GM19467 (cell line): Measurements from ENCODE around the gene TXNDC12.

Experiments used
- ATAC-seq: cut with Tn5 transposase; IDR thresholded peaks from one replicate; pipeline ENCODE4 v1.9.1; 2021; ENCODE audit warnings: mild to moderate bottlenecking, moderate library complexity; ENCODE audit not compliant: unreplicated experiment

The TXNDC12 gene

DNA sequence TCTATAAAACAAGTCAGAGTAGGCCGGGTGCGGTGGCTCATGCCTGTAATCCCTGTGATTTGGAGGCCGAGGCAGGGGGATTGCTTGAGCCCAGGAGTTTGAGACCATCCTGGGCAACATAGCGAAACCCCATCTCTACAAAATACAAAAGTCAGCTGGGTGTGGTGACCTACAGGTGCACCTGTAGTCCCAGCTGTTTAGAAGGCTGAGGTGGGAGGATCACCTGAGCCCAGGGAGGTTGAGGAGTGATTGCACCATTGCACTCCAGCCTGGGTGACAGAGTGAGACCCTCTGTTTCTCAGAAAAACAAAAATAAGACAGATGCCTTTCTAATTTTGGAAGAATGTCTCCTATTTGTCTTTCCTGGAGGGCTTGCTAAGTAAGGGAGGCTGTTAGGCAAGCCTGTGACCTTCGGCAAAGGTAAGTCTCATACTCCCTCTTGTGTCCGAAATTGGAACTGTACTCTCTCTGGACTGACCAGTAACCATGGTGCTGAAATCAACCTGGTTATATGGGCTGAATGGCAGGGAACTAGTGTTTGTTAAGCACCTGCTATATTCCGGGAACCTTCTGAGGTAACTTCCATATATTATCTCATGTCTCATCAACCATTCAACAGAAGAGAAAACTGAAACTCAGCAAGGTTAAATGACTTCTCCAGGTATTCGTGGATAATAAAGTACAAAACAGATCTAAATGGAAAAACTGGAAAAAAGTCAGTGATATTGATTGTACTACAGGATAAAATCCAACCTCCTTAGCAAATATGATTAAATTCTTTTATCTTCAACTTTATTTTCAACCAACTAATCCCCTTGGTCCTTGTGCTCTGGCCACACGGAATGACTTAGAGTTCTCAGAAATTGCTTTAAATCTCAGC, 52.7 kb downstream of the TXNDC12 start:
- peak; percentile 73 for ATAC-seq

DNA sequence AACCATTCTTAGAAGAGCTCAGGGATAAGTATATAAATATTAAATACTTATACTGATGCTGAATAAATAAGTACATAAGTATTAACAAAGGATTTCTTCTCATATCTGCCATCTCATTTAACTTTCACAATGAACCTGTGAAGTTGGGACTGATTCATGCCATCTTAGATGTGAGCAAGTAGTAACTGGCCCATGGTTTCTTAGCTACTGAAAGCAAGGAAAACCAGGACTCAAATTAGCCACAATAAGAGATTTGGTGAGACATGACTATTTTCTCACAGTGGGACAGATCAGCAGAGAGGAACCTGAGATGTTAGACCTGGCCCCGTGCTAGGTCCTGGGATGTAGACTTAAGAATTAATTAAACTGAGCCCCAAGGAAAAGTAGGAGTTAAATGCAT, 56.3 kb downstream of the TXNDC12 start:
- no peak for ATAC-seq

DNA sequence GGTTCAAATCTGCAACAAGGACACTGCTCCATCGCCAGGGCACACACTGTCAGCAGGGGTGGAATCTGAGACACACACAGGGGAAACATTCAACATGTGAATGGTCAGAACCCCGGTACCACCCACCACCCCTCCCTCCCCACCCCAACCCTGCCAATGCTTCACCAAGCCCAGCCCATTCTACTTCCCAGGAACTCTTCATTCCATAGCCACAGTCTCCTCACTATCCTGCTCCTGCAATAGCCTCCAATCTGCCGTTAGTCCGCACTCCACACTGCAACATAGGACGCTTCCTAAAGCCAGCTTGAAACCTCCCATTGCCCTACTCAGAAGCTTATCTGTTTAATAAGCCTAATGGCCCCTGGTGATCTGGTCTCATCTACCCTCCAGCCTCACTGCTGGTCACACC, 57.0 kb downstream of the TXNDC12 start:
- no peak for ATAC-seq

DNA sequence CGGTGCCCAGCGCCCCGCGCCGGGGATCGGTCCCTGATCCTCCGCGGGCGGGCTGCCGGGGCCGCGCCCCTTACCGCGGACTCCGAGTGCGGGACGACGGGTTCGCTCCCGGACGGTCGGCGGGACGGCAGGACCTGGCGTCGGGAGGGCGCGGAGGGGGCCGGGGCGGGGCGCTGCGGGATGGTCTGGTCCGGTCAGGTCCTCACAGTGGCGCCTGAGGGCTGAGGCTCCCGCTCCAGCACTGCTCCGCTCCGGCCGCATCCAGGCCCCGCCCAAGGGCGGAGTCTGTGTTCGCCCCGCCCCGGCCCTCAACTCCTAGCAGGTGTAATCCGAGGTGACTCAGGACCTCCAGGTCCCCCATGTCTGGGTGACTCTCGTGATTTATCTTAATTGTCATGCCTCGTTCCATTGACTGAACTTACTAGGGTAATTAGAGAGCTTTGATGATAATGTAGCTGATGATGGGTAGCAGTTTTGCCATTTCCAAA, 64.5 kb downstream of the TXNDC12 start, which contains the start of gene RAB3B:
TSS of gene RAB3B (minus strand) at position 223 of the 488 bp plus-strand sequence. CDS start 13,583 bp downstream, outside the sequence.
- peak; percentile 61 for ATAC-seq

DNA sequence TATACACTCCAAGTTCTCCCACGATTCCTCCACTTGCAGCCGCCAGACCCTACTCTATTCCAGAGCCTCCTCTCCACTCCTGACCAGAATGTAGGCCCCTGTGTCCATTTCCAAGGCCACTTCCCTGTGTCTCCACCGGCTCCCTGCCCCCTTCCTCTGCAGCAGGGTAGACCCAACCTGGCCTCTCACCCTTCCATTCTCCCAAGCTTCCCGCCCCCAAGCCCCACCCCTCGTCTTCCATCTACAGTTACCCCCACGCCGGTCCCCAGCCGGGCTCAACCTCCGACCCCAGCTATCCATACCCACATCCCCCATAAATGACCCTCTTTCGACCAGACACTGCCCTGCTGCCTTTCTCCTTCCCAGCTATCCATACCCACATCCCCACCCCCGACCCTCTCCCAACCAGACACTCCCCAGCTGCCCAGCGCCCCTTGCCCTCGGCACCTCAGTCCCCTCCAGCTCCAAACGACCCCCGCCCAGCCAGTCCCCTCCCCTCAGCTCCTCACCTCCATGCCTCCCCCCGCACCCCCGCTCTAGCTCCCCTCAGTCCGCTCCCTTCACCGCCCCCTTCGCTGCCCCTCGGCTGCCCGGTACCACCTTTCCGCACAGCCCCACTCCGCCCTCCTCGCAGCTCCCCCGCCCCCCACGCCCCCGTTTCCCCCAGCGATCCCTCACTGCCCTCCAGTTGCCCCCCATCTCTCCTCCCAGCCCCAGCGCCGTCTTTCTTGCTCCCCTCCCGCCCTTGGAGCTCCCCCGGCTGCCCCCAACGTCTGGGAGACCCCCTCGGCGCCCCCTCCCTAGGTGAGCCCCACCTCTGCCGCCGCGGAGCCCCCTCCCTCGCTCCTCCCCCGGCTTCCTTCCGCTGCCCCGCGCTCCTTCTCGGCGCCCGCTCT, 65.2 kb downstream of the TXNDC12 start:
- ATAC-seq, result no peak

DNA sequence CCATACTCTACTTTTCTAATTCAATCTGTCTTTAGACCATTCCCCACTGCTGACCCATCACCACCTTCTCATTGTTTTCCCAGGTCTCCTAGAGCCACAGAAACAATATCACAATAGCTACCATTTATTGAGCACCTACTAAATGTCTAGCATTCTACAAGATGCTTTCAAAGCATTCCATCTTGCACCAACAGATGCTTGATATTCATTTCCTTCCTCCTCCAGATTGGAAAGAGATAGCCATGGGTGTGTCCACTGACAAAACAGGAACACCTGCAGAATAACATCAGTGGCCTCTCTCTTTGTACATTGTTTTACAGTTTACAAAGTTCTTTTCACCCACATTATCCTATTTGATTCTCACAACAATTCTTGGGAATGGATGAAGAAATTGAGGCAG, 66.7 kb downstream of the TXNDC12 start:
- no peak for ATAC-seq

DNA sequence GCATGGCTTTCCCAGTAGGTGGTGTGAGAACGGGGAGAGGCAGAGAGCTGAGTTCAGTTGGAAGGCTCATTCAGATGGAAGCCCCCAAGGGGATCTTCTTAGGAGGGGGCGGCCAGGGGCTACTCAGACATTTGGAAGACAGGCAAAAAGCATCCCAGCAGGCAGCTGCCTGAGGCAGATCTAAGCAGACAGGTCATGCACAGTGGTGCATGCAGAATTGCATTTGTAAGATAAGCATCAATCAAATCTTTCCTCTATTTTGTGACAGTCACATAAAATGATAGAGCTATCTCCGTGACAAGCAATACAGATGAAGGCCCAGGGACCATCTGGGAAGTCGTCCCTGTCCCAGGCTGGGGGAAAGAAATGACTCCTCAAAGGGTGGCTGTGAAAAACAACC, 68.3 kb downstream of the TXNDC12 start:
- no peak for ATAC-seq

DNA sequence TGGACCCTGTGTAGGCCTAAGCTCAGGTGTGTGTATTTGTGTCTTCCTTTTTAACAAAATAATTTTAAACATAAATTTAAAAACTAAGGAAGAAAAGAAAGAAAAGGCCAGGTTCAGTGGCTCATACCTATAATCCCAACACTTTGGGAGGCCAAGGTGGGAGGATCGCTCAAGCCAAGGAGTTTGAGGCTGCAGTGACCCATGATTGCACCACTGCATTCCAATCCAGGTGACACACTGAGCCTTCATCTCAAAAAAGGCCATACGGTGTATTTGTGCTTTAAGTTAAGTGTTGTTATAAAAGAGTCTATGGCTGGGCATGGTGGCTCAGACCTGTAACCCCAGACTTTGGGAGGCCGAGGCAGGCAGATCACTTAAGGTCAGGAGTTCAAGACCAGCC, 72.8 kb downstream of the TXNDC12 start:
- ATAC-seq, result no peak

DNA sequence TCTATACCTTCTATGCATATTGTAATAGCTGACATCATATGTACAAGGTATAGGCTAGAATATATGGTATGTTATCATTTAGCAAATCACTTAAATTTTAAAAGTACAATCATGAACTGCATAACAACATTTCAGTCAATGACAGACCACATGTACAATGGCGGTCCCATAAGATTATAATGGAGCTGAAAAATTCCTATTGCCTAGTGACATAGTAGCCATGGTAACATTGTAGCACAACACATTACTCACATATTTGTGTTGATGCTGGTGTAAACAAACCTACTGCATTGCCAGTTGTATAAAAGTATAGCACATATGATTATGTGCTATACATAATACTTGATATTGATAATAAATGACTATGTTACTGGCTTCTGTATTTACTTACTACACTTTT, 73.4 kb downstream of the TXNDC12 start:
- no peak for ATAC-seq

DNA sequence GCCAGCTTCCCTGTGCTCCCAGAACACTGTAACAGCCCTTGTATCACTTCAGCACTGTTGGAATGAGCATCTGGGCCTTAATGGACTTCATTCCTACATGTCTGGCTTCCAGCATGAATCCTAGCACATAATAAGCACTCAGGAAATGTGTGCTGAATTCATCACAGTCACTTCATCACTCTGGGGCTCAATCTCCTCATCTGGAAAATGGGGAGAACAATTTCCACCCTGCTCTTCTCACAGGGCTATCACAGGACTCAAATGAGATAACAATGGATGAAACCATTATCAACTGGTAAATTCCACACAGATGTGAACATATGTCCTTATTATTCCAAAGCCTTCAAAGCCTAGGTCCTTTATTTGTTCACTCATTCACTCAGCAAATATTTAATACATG, 76.9 kb downstream of the TXNDC12 start:
- no peak for ATAC-seq

DNA sequence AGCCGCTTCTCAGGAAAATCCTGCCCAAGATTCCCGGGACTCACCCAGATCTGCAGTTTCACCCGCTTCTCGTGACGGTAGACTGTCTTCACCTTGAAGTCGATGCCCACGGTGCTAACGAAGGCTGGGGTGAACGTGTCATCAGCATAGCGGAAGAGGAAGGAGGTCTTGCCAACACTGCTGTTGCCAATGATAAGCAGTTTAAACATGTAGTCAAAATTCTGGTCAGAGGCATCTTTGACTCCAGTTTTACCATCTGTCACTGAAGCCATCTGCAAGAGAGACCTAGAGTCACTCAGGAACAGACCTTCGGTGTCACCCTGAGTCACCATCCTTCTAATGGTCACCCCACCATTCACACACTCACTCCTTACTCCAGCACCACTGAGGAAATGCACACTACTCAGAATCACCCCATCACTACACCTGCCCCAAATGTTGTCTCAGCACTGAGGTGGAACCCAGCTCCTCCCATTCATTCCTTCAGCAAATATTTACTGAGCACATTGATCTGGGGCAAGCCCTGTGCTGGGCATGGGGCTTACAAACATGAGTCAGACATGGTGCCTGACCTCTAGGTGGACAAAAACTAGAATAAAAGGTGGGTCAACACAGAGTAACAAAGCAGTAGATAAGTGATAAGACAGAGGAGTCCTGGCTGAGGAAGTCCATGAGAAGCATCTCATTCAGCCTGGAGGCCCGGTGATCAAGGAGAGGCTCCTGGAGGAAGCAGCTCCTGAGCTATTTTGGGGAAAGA, 78.0 kb downstream of the TXNDC12 start:
- ATAC-seq, result no peak

DNA sequence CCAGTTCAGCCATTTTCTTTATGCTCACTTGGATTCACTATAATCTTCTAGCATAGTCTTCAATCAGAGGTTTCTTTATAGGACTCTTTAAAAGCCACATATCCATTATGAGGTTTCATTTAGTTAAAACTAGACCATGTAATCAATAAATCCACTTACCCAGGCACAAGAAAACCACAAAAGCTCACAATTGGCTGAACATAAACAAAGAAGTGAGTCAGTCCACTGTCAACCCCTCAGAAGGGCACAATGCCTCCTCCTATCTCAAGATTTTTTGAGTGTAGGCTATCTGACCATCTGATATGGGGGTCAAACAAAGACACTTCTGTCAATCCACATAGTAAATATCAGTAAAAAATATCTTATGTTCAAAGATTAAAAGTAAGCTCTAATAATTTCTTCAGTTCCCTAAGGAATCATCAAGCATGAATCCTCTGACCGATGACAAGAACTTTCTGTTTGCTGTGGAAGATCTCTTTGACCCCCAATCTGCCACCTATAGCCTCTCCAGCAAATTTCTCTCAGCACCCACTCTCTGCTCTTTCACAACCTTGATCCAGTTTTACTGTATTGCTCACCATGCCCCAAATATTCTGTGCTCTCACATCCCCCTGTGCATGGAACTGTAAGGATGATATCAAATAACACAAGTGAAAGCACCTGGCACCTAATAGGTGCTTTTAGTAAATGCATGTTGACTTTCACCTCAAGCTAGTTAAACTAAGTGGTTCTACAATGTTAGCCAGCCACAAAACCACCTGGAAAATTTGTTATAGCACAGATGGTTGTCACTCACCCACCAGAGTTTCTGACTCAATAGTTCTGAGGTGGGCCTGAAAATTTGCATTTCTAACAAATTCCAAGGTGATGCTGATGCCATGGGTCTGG, 81.2 kb downstream of the TXNDC12 start:
- ATAC-seq, result no peak
